ENCODE data around the gene CUX1.

CUX1 gene

GRCh38 chr7:101957744-101958525 lies 140.5 kb downstream of the CUX1 start:
- no peak for DNase-seq (ENCODE audit: low spot score)

- DNase-seq (ENCODE audit: low spot score), result no peak
Observed at GRCh38 chr7:101959342-101959741, 141.9 kb downstream of the CUX1 start.

GRCh38 chr7:101959829-101960228 lies 142.4 kb downstream of the CUX1 start:
- DNase-seq (ENCODE audit: low spot score), result no peak

GRCh38 chr7:101960323-101960722 lies 142.9 kb downstream of the CUX1 start:
- no peak for DNase-seq (ENCODE audit: low spot score)

GRCh38 chr7:101960985-101961708 lies 143.7 kb downstream of the CUX1 start:
- no peak for DNase-seq (ENCODE audit: low spot score)

GRCh38 chr7:101961811-101962210 lies 144.4 kb downstream of the CUX1 start:
- no peak for DNase-seq (ENCODE audit: low spot score)

GRCh38 chr7:101963693-101964092 lies 146.3 kb downstream of the CUX1 start:
- no peak for DNase-seq (ENCODE audit: low spot score)

GRCh38 chr7:101964680-101965452 lies 147.4 kb downstream of the CUX1 start:
- no peak for DNase-seq (ENCODE audit: low spot score)

- no peak for DNase-seq (ENCODE audit: low spot score)
Observed at GRCh38 chr7:101968720-101969466, 151.5 kb downstream of the CUX1 start.

GRCh38 chr7:101969997-101970585 lies 152.7 kb downstream of the CUX1 start:
- no peak for DNase-seq (ENCODE audit: low spot score)

GRCh38 chr7:101970801-101971200 lies 153.4 kb downstream of the CUX1 start:
- no peak for DNase-seq (ENCODE audit: low spot score)

- DNase-seq (ENCODE audit: low spot score), result no peak
Observed at GRCh38 chr7:101971457-101971856, 154.0 kb downstream of the CUX1 start.

- no peak for DNase-seq (ENCODE audit: low spot score)
Observed at GRCh38 chr7:101972627-101973026, 155.2 kb downstream of the CUX1 start.

- DNase-seq (ENCODE audit: low spot score), result no peak
Observed at GRCh38 chr7:101973130-101973529, 155.7 kb downstream of the CUX1 start.

- no peak for DNase-seq (ENCODE audit: low spot score)
Observed at GRCh38 chr7:101974393-101974792, 157.0 kb downstream of the CUX1 start.

GRCh38 chr7:101975046-101975445 lies 157.6 kb downstream of the CUX1 start:
- no peak for DNase-seq (ENCODE audit: low spot score)

- DNase-seq (ENCODE audit: low spot score), result no peak
Observed at GRCh38 chr7:101976411-101976810, 159.0 kb downstream of the CUX1 start.

GRCh38 chr7:101977249-101977648 lies 159.8 kb downstream of the CUX1 start:
- no peak for DNase-seq (ENCODE audit: low spot score)

- DNase-seq (ENCODE audit: low spot score), result no peak
Observed at GRCh38 chr7:101978683-101979082, 161.3 kb downstream of the CUX1 start.

GRCh38 chr7:101983147-101983811 lies 165.9 kb downstream of the CUX1 start:
- no peak for DNase-seq (ENCODE audit: low spot score)

Measured in left forelimb (tissue), 1 donor.